Activated naive CD4-positive, alpha-beta T cell treated with anti-CD3 and anti-CD28 coated beads, Interleukin-2, amount 50 U/mL, for 16 hours (primary cell): ENCODE results near the gene VSIG1.

ENCODE experiments used
- DNase-seq: peaks from one replicate; pipeline ENCODE4 v3.0.0-alpha.2; 2020

The VSIG1 gene

GRCh38 chrX:108068121-108068520, 23.3 kb downstream of the VSIG1 start:
- no peak for DNase-seq

DNA sequence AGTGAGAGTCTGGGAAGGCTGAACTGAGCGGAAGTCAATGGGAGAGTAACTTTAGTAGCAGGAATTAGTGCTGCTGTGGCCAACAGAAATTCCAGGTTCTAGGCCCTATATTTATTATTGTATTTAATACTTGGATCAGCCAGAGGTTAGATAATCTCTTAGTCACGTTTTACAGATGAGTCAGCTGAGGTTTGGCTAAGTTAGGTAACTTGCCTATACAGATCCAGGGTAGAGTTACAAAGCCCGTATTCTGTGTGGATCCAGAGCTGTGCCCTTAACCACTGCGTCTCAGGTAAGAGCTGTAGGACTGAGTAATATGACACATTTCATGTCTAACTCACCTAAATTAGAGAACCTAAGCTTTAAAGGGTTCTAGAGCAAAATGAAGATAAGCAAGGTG, 26.0 kb downstream of the VSIG1 start:
- DNase-seq = no peak

DNA sequence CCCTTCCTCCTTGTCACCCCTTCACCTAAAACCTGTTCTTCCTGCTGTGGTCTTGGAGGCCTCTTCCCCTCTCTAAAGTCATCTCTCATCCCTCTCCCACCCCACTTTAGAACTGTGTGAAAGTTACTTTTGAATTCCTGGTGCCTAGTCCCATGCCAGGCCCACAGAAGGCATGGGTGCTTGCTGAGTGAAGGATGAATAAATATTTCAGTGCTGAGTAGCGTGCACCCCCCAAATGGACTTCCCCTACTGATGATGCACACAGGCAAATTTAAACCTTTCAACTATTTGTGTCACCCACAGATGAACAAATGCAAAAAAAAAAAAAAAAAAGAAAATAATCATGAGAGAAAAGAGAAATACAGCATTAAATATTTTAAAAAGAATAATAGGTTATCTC, 26.7 kb downstream of the VSIG1 start:
- no peak for DNase-seq

GRCh38 chrX:108072746-108073145, 27.9 kb downstream of the VSIG1 start:
- no peak for DNase-seq

DNA sequence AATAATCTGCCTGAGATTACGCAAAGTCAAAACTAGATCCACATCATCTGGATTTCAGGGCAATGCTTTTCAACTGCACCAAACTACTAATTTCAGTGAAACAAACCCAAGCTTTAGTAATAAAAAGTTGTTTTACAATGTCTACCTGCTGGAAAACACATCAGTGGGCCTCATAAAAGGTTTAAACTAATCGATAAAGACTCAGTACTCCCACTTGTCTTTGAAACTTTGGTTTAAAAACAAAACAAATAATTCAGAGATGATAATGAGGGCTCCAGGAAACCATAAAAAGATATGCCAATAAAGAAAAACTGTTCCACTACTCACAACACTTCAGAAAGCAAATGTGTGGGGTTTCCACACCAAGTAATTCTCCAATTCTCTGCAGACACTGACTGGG, 36.2 kb downstream of the VSIG1 start:
- no peak for DNase-seq

GRCh38 chrX:108087792-108088191, 42.9 kb downstream of the VSIG1 start:
- DNase-seq = no peak

DNA sequence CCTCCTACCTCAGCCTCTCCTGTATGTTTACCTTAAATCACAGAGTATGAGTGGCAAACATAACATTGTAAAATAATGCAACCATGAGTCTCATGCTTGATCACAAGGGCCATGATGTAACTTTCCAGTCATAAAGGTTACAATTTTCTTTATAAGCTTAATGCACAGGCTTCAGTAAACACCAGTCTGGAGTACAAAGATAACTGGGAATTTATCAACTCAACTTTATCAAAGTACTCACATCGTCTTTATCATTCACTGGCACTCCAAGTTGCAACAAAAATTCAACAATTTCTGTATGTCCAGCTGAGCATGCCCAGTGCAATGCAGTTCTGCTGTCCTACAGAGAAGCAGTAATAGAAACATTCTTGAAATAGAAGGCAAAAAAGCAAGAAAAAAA, 43.6 kb downstream of the VSIG1 start:
- DNase-seq = no peak

DNA sequence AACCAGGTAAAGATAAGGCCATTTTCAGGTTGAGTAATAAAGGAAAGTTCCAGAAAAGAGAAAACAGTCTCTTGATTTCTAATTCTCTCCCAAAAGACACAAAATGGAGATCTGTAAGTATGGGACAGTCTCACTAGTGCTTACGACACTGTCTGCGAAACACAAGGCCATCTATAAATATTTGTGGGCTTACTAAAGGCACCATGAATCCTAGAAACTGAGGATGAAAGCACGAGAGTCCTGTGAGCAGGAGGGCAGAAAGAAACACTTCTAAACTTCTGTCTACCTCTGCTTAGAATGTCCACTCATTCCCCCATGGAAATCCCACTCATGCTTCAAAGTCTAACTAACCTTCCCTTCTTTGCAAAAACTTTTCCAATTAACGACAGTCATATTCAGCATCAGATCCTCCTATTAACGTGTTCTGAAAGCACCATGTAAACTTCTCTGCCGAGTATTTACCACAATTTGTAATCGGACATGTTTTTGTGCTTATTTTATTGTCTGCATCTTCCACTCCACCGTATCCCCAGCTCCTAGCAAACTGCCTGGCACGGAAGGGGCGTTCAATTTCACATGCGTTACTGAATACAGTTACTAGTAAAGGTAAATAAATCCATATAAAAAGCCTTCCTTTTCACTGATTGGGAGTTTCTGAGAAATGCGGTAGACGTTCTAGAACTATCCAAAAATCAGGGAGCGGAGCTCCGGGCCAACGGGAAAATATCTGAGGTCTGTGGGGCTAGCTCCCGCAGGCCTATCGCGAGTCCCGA, 45.8 kb downstream of the VSIG1 start:
- DNase-seq = peak; percentile 10

DNA sequence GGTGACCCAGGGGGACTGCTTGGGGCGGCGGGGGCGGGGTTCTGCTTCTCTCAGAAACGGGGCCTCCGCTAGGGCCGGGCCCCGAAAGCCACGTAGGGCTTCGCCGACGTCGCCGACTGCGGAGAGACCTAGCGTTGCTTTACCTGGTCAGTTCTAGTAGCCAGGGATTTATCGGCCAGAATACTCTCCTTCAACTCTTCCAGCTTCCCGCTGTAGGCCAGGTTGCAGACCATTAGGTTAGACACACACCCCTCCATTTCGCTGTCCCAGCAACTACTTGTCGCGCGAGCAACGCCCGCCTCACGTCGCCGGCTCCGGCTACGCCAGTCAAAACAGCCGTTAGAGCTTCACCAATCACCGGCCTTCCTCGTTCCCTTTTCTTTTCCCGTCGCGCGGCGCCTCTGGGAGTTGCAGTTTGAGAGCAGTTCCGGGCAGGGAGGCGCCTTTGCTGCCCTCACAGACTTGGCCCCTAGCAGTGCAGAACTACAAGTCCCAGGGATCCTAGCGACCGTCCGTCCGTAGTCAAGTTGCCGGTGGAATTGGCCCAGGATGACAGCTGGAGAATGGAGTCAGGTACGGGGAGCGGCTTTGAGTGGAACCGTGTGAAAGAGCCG, 46.5 kb downstream of the VSIG1 start, which contains the start of the genes ATG4A and PSMD10:
Gene ATG4A, plus strand, starts transcription at position 515 of the 614 bp plus-strand sequence. Its CDS starts 49 bp downstream, at position 564.
Gene PSMD10, minus strand, starts transcription at position 279 of the 614 bp plus-strand sequence. Its CDS starts 22 bp downstream, at position 257.
- peak; percentile 87 for DNase-seq

GRCh38 chrX:108091878-108092291, 47.0 kb downstream of the VSIG1 start:
- DNase-seq = peak; percentile 18

- no peak for DNase-seq
These were observed 52.5 kb downstream of the VSIG1 start for GRCh38 chrX:108097380-108097779.

DNA sequence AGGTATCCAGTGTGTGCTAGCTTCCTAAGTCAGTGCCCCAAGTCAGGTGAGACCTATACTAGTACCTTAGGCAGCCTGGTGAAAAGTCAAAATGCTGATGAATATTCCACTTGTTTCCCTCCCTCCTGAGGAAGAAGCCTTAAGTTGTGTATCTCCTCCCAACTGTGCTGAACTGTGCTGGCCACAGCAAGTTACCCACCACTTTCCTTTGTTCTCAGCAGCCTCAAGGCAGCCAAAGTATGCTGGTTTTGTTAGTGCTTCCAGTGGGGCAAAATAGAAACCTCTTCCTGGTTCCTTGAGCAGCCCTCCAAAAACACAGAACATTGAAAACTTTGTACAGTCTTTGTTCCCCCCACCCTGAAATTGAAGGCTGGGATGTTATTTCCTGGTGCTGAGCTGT, 60.6 kb downstream of the VSIG1 start:
- DNase-seq = no peak

DNA sequence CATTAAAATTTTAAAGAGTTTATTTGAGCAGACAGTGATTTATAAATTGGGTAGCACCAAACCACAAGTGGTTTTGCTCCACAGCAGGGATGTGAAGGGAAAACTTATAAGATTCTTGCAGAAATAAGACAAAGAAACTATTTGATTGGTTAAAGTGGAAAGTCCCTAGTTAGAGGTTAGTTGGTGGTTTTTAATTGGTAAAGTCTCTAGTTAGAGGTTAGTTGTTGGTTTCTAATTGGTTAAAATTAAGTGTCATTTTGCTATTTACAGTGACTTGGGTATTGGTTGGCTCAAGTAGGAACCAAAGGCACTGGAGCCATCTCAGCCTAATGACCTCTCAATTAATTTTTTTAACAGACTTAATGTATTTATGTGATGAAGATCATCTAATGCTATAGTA, 69.7 kb downstream of the VSIG1 start:
- no peak for DNase-seq

DNA sequence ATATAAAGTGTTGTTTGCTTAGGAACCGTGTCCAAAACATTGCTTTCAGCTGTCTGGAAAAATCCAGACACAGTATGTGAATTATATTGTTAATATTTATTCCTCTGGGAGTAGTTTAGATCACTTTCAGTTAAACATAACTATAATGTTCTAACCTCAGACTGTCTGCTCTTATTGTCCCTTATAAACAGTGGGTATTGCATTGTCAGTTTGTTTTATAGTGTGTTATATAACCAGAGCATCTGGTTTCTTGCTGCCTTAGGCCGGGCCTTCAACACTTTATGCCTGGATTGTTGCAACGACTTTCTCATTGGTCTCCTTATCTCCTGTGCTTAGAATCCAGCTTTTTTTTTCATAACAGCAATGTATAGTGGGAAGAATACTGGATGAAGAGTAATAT, 73.1 kb downstream of the VSIG1 start:
- no peak for DNase-seq

GRCh38 chrX:108121291-108121690, 76.4 kb downstream of the VSIG1 start:
- DNase-seq = no peak

DNA sequence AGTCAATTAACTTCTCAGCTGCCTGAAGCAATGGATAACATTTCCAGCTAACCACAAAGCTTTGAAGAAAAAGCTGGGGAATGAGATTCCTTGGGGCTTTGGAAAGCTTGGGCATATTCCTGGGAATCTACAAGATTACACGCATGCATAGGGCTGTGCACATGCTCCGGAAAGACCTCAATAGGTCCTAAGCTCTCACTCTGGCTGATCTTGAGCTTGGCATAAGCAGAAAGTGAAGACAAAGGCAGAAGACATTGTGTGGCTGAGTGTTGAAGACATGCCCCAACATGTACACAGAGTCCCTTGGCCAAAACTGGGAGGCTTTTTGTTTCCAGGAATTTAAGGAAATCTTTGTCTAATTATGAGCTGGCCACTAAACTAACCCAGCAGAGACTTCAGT, 77.9 kb downstream of the VSIG1 start:
- DNase-seq = no peak

DNA sequence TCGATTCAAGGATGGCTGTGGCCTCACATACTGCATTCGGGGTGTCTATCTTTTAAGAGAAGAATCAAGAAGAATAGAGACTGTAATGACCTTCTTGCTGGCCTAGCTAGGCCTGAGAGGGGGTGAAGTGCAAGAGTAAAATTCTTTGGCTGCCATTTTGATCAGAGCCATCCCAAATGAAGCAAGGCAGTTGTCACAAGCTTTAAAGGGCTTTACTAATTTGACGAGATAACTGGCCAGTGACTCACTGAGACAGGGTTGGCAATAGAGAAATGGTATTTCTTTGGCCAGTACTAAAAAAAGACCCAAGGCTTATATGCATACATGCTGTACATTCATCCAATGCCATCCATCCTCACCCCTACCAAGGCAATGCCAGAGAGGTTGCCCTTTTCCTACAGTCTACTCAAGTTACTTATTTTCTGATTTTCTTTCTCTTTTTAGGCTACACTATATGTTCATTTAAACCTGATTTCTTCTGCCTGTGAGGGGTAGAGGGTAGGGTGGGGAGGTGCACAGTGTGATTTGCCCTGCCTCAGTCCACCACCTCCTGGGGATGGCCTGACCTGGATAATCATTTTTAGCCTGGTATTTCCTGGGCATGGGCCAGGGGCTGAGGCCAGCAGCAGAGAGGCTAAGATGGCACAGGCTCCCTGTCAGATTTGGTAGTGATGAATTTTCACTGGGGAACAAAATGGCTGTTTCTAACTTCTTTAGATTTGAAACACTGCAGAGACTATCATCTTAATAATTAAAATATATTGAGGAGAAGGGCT, 78.9 kb downstream of the VSIG1 start:
- no peak for DNase-seq

- DNase-seq = no peak
These were observed 81.8 kb downstream of the VSIG1 start for GRCh38 chrX:108126661-108127060.

GRCh38 chrX:108127152-108127551, 82.3 kb downstream of the VSIG1 start:
- DNase-seq = no peak
